ENCODE measurements around the gene MEGF11. TPM values are rescaled to one million over a fixed set of nuclear protein-coding genes. Genes with fewer than 3 reads are reported as not detected.

MEGF11 gene
- total and polyA plus RNA-seq, 8 donors = 0.05 to 0.92 (median 0.14) TPM; not detected in 4

DNA sequence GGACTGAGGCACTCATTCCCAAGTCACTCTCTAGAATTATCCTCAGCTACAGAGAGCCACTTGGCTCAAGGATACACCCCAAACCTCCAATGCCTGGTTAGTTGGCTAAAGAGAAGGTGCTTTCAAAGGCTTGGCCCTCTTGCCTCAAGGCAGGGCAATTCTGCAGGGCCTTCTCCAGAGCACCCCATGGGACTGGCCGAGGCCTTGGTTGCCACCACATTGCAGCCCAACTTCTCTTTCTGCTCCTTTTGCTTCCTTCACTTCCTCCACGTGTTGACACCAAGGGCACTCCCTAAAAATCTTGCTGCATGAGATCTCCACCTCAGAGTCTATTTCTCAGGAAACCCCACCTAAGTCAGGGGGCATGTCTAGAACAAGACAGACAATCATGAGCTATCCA, 36.7 kb downstream of the MEGF11 start:
- 62 to 72% (median 65%) methylated on average over 2 of the region's 2 CpGs for WGBS, 5 donors
- no peaks in the 10 kb centered on the region for H3K9me3 ChIP-seq
- no peaks in the 10 kb centered on the region for H3K36me3 ChIP-seq
- no peak for DNase-seq
- intact Hi-C loops (cut with DNase I; ENCODE audit: low total_unique reads) = no loop called here
- no peaks in the 10 kb centered on the region for H3K4me1 ChIP-seq
- TF ChIP-seq EP300 (IDR thresholded peaks at IDR 0.05) (no peak), POLR2A (IDR thresholded peaks at IDR 0.05) (no peak), POLR2AphosphoS5 (IDR thresholded peaks at IDR 0.05) (no peak)
- TF ChIP-seq, protein P1, sequence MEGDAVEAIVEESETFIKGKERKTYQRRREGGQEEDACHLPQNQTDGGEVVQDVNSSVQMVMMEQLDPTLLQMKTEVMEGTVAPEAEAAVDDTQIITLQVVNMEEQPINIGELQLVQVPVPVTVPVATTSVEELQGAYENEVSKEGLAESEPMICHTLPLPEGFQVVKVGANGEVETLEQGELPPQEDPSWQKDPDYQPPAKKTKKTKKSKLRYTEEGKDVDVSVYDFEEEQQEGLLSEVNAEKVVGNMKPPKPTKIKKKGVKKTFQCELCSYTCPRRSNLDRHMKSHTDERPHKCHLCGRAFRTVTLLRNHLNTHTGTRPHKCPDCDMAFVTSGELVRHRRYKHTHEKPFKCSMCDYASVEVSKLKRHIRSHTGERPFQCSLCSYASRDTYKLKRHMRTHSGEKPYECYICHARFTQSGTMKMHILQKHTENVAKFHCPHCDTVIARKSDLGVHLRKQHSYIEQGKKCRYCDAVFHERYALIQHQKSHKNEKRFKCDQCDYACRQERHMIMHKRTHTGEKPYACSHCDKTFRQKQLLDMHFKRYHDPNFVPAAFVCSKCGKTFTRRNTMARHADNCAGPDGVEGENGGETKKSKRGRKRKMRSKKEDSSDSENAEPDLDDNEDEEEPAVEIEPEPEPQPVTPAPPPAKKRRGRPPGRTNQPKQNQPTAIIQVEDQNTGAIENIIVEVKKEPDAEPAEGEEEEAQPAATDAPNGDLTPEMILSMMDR (IDR thresholded peaks at IDR 0.05) = no peak
- no peak overlapping the region for H3K4me3 ChIP-seq
- no peak overlapping the region for H3K27ac ChIP-seq
- H3K27me3 ChIP-seq = no peaks in the 10 kb centered on the region

- WGBS, 5 donors = 75 to 85% (median 83%) methylated on average over 4 of the region's 4 CpGs
- no peak for DNase-seq
- H3K27me3 ChIP-seq = no peaks in the 10 kb centered on the region
- no peaks in the 10 kb centered on the region for H3K4me1 ChIP-seq
- intact Hi-C loops (cut with DNase I; ENCODE audit: low total_unique reads) = no loop called here
- H3K27ac ChIP-seq = no peak overlapping the region
- H3K4me3 ChIP-seq = no peak overlapping the region
- H3K36me3 ChIP-seq = no peaks in the 10 kb centered on the region
- TF ChIP-seq, protein P1 (IDR thresholded peaks at IDR 0.05) = no peak
- TF ChIP-seq EP300 (IDR thresholded peaks at IDR 0.05) = no peak
- TF ChIP-seq POLR2AphosphoS5 (IDR thresholded peaks at IDR 0.05) = no peak
- TF ChIP-seq POLR2A (IDR thresholded peaks at IDR 0.05) = no peak
- H3K9me3 ChIP-seq = no peaks in the 10 kb centered on the region
Measured at GRCh38 chr15:66215811-66216210, 37.7 kb downstream of the MEGF11 start.

DNA sequence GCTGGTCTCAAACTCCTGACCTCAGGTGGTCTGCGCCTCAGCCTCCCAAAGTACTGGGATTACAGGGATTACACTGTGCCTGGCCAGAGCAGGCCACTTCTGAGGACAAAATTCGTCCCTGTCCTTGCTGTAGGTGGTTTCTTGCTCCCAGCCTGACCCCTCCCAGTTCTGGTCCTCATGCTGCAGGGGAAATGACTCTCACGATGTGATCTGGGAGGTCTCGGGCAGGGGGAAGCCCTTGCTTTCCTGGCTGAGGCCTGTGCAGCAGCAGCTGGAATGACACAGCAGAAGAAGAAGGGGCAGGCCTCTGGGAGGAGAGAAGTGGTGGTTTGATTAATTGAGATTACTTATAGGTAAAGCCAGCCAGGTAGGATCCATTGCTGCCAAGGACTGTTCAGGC, 39.3 kb downstream of the MEGF11 start:
- Histone ChIP-seq H3K4me3 (no peak overlapping the region), H3K27me3 (no peaks in the 10 kb centered on the region), H3K9me3 (no peaks in the 10 kb centered on the region), H3K36me3 (no peaks in the 10 kb centered on the region), H3K27ac (no peak overlapping the region), H3K4me1 (no peaks in the 10 kb centered on the region)
- TF ChIP-seq, protein P1 (IDR thresholded peaks at IDR 0.05) = no peak
- no peak for TF ChIP-seq POLR2AphosphoS5 (IDR thresholded peaks at IDR 0.05)
- no peak for TF ChIP-seq POLR2A (IDR thresholded peaks at IDR 0.05)
- TF ChIP-seq EP300 (IDR thresholded peaks at IDR 0.05) = no peak
- intact Hi-C loops (cut with DNase I; ENCODE audit: low total_unique reads) = no loop called here
- WGBS, 5 donors = 62 to 69% (median 65%) methylated on average over 4 of the region's 4 CpGs
- DNase-seq = no peak

- Histone ChIP-seq H3K4me1 (no peaks in the 10 kb centered on the region), H3K36me3 (no peaks in the 10 kb centered on the region), H3K9me3 (peaks cover 0 to 3% (median 0%) of the 10 kb centered on the region in 4 donors), H3K27me3 (no peaks in the 10 kb centered on the region), H3K27ac (no peak overlapping the region), H3K4me3 (no peak overlapping the region)
- WGBS, 5 donors = 56 to 83% (median 80%) methylated on average over 5 of the region's 5 CpGs
- intact Hi-C loops (cut with DNase I; ENCODE audit: low total_unique reads) = no loop called here
- TF ChIP-seq EP300 (IDR thresholded peaks at IDR 0.05) = no peak
- no peak for TF ChIP-seq POLR2AphosphoS5 (IDR thresholded peaks at IDR 0.05)
- no peak for TF ChIP-seq POLR2A (IDR thresholded peaks at IDR 0.05)
- TF ChIP-seq, protein P1 (IDR thresholded peaks at IDR 0.05) = no peak
- DNase-seq = peak in 1 of 2 donors; percentile 18
Measured at GRCh38 chr15:66212563-66212921, 41.0 kb downstream of the MEGF11 start.
